Right cardiac atrium (tissue), 5 donors: Measurements from ENCODE around the gene FBXL16. TPM values are rescaled to one million over a fixed set of nuclear protein-coding genes. Genes with fewer than 3 reads are reported as not detected.

ENCODE experiments used
- ATAC-seq, 2 donors: fragments of 200-7000 bp; cut with Tn5 transposase; one replicate each; pipeline versions ENCODE4 v1.8.0 to v1.9.1; 2020; ENCODE audit warnings: moderate library complexity in 2 of 2, mild to moderate bottlenecking in 1 of 2
- DNase-seq, 3 donors: peaks; one replicate each; pipeline ENCODE4 v3.0.0-alpha.2; 2020
- H3K27ac ChIP-seq: one replicate; pipeline ENCODE4 v1.5.1; 2013; ENCODE audit warnings: mild to moderate bottlenecking, low read length, control low read depth, moderate library complexity
- H3K27me3 ChIP-seq: one replicate; pipeline ENCODE4 v1.6.1; 2013; ENCODE audit not compliant: control insufficient read depth, insufficient read depth
- H3K4me1 ChIP-seq: one replicate; pipeline ENCODE4 v1.6.1; 2013; ENCODE audit warnings: low read length; ENCODE audit not compliant: control insufficient read depth, insufficient read depth
- H3K4me3 ChIP-seq: one replicate; pipeline ENCODE4 v1.5.1; 2013; ENCODE audit warnings: low read length, control low read depth
- H3K9me3 ChIP-seq: one replicate; pipeline ENCODE4 v1.6.1; 2013; ENCODE audit warnings: low read length; ENCODE audit not compliant: control insufficient read depth
- WGBS: extraction: QIAGEN DNeasy Blood & Tissue Kit; methylation state at CpG from one replicate; pipeline ENCODE4 v1.1.7; 2013; 5-methylcytosine and 5-hydroxymethylcytosine counted together
- intact Hi-C, 4 donors: fragments of 100-400 bp; cut with DNase I; formaldehyde crosslinking; loops; one replicate each; pipeline versions ENCODE4 v1.11.0 to v1.14.0; 2022 to 2023
- polyA plus RNA-seq: library from polyadenylated mRNA; stranded (reverse); fragments of 200-250 nt; gene quantifications from one replicate; pipeline ENCODE4 v1.2.3, GENCODE V29; 2013
- total RNA-seq, 4 donors: library from RNA; stranded (reverse); fragmentation: NEBNext Ultra II Directional; extraction: Animal tissue kit (Norgen Biotek cat#: 25700); gene quantifications; one replicate each; pipeline ENCODE4 v1.2.1, GENCODE V29; 2021
- donor health status: healthy with polysubstance abuse.
- donor health status: DM: no; HTN: yes; CAD: no.
- donor health status: DM: no; HTN: no; CAD: no.
- donor health status: DM: no; HTN: yes; CAD: no; lungs with severe emphysema.
- donor health status: DM: yes; HTN: yes; CAD: no.

FBXL16 gene
- total and polyA plus RNA-seq, 5 donors: 0.19 to 0.38 (median 0.34) TPM

GRCh38 chr16:707062-707538 is 1.5 kb upstream of the FBXL16 start:
- Histone ChIP-seq H3K4me1 (no peaks in the 10 kb centered on the region), H3K9me3 (no peaks in the 10 kb centered on the region), H3K4me3 (no peak overlapping the region), H3K27ac (no peak overlapping the region), H3K27me3 (no peaks in the 10 kb centered on the region)
- no peak for ATAC-seq
- WGBS: 40% methylated on average over 14 of the region's 14 CpGs
- no peak for DNase-seq
- intact Hi-C loops: loop anchor here in 1 of 4 donors (5.0 kb wide), 1 partner anchor 345 kb away; no protein-coding TSS in a partner anchor

DNA sequence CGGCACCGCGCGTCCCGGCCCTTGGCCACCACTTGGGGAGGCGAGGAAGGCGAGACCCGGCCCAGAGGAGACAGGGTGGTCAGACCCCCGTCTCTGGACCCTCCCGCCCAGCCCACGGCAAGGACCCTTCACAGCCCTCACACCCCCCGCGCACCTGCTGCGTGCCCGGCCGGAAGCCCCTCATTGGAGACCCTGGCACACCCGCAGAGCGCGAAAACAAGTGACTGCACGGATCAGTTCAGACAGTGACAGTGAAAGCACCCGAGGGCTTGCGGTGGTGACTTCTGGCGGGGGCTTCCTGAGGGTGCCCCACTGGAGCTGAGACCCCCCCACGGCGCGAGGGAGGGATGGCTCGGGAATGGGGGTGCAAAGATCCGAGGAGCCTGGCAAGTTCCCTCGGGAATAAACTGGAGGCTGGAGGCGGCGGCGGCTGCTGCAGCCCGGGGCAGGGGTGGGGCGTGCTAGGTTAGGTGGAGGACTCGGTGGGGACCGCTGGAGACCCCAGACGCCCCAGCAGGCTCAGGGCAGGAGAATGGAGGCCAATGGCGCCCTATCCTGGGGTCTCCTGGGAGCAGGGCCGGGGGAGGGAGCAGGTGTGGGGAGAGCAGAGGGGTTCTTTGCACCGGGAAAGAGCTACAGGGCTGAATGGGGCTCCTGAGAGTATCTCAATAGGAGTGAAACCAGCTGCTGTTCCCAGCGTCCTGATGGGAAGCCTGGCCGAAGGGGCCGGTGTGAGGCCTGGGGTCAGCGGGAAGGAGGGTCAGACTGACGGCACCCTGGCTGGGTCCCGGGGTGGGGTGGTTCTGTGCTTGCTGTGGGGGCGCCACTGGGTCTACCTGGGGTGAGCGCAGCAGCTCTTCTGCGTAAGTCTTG is 824 bp upstream of the FBXL16 start:
- no peak for DNase-seq
- H3K27me3 ChIP-seq: no peaks in the 10 kb centered on the region
- intact Hi-C loops: loop anchor here in 1 of 4 donors (5.0 kb wide), 1 partner anchor 346 kb away; no protein-coding TSS in a partner anchor
- no peak for ATAC-seq
- no peak overlapping the region for H3K4me3 ChIP-seq
- no peak overlapping the region for H3K27ac ChIP-seq
- WGBS: 4% methylated on average over 49 of the region's 49 CpGs
- H3K9me3 ChIP-seq: no peaks in the 10 kb centered on the region
- H3K4me1 ChIP-seq: no peaks in the 10 kb centered on the region

DNA sequence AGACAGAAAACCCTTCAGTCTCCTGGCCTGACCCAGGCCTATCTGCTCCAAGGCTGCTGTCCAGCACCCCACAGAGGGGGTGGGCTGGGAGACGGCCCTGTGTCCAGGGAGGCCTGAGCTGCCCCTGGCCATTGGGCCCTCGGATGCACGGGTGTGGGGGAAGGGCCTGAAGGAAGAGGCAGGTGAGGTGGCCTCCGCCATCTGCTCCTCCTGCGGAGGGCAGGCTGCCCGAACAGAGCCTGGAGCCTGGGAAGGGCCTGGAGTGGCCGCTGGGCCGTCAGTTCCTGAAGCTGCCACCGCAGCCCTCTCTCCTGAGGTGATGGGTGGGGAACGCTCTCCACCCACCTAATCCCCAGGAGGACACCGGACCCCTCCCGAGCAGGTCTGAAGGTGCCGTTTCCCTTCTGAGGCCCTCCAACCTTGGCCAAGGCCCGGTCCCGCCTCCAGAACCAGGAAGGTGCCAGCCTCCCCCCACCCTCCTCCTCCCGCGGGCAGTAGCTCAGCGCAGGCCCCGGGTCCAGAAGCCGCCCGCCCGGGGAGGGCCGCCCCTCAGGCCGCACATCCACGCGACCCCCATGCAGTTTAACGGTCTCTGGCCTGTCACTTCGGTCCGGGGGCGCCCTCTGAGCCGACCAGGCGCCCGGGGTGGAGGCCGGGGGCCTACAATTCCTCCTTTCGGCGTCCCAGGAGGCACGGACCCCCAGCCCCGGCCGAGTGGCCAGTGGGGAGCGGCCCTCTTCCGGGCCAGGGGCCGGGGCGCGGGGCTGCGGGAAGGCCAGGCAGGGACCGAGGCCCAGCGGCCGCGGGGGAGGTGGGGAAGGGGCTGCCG is 835 bp downstream of the FBXL16 start:
- intact Hi-C loops: loop anchor here in 1 of 4 donors (5.0 kb wide), 1 partner anchor 348 kb away; no protein-coding TSS in a partner anchor
- no peak for DNase-seq
- Histone ChIP-seq H3K27me3 (no peaks in the 10 kb centered on the region), H3K9me3 (no peaks in the 10 kb centered on the region), H3K27ac (no peak overlapping the region), H3K4me3 (no peak overlapping the region), H3K4me1 (no peaks in the 10 kb centered on the region)
- ATAC-seq: no peak
- WGBS: 11% methylated on average over 50 of the region's 50 CpGs

DNA sequence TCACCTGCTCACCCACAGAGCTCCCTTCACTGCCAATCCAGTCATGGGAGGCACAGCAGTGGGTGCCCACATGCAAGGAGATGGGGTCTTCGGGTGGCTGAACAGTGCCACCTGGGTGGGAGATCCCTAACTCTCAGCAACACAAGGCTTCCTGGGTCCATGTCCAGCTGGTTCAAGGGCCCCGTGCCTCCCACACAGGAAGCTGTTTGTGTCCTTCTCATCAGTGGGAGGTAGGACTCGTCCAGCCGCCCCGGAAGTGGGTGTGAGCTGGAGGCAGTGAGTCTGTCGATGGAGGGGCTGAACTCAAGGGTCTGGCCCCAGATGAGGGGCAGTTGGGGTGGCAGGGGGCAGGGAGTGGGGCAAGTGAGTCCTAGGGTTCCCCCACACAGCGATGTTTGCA is 1.6 kb downstream of the FBXL16 start:
- no peak for DNase-seq
- Histone ChIP-seq H3K27me3 (no peaks in the 10 kb centered on the region), H3K9me3 (no peaks in the 10 kb centered on the region), H3K4me3 (no peak overlapping the region), H3K27ac (no peak overlapping the region), H3K4me1 (no peaks in the 10 kb centered on the region)
- WGBS: 62% methylated on average over 7 of the region's 7 CpGs
- intact Hi-C loops: no loop called here
- no peak for ATAC-seq

- 80% methylated on average over 12 of the region's 12 CpGs for WGBS
- ATAC-seq (no peak), DNase-seq (no peak)
- Histone ChIP-seq H3K27ac (no peak overlapping the region), H3K4me1 (no peaks in the 10 kb centered on the region), H3K4me3 (no peak overlapping the region), H3K9me3 (no peaks in the 10 kb centered on the region), H3K27me3 (no peaks in the 10 kb centered on the region)
- intact Hi-C loops: no loop called here
Observed at GRCh38 chr16:703406-703805, 2.2 kb downstream of the FBXL16 start.

- Histone ChIP-seq H3K27ac (no peak overlapping the region), H3K9me3 (no peaks in the 10 kb centered on the region), H3K4me1 (no peaks in the 10 kb centered on the region), H3K27me3 (no peaks in the 10 kb centered on the region), H3K4me3 (no peak overlapping the region)
- no peak for ATAC-seq
- intact Hi-C loops: no loop called here
- DNase-seq: no peak
- WGBS: 83% methylated on average over 19 of the region's 19 CpGs
Observed at GRCh38 chr16:702341-702740, 3.3 kb downstream of the FBXL16 start.

DNA sequence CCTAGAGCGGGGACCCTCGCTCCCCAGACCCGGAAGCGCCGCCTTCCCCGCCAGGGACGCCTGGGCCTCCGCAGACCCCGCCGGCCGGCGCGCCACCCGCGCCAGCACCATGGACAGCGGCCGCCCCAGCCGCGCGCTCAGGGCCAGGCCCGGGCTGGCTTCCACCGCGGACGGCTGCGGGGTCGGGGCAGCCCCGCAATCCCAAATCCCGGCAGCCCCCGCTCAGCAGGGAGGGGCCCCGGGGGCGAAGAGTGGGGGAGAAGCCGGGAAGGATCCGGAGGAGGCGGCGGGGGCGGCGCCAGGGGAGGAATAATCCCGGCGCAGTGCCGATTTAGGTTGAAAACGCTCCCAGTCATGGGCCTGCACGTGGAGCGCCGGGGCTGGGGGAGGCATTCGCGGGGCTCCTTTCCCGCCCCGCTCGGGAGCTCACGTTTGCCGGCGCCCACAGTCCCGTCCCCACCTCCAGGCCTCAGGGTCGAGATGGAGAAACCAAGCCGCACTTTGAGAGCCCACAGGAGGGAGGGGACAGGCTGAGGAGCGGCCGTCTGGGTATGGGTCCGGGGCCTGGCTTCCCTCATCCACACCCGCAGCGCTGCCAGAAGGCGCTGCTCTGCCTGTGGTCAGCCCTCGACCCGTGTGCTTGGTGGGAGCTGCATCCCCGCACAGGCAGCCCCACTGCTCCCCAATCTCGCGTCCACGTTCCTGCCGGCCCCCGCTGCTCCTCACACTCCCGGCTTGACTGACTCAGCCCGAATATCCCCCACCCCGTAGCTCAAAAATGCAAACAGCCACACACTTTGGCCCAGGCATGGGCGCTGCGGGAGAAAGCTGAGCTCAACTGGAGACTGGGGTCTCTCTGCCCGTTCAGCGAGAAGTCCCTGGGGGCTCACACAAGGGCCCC is 4.7 kb downstream of the FBXL16 start:
- DNase-seq (no peak), ATAC-seq (peak; percentile 44 to 68)
- 5% methylated on average over 76 of the region's 76 CpGs for WGBS
- intact Hi-C loops: no loop called here
- no peaks in the 10 kb centered on the region for H3K27me3 ChIP-seq
- H3K4me3 ChIP-seq: no peak overlapping the region
- no peaks in the 10 kb centered on the region for H3K9me3 ChIP-seq
- H3K27ac ChIP-seq: no peak overlapping the region
- H3K4me1 ChIP-seq: no peaks in the 10 kb centered on the region

DNA sequence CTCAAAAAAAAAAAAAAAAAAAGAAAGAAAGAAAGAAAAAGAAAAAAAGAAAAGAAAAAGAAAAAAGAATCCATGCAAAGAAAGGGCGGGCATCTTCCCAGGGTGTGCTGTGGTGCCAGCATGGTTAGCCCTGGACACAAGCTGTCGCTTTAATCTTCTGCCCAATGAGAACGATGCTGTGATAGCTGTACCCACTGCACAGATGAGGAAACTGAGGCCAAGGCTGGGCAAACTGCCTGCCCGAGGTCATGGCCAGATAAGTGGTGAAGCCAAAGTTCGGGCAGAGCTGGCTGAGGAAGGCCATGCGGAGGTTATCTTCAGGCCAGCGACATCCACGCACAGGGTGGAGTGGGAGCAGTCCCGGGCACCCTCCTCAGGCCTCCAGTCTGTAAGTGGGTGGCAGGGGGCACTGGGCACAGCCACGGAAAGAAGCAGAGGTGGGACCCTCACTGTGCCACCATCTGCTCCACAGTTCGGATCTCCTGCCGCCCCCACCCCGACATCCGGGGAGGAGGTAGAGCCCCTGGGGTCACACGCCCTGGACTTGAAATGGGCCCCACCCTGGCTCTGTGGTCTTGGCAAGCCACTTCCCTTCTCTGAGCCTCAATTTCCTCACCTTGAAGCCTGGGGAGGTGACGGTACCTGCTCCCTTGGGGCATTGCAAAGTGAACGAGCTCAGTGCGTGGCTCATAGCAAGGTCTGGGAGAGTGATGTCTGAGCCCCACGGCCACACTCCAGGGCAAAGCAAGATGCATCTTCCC is 6.5 kb downstream of the FBXL16 start:
- WGBS: 71% methylated on average over 19 of the region's 19 CpGs
- intact Hi-C loops: no loop called here
- Histone ChIP-seq H3K4me3 (no peak overlapping the region), H3K9me3 (no peaks in the 10 kb centered on the region), H3K27ac (no peak overlapping the region), H3K27me3 (no peaks in the 10 kb centered on the region), H3K4me1 (peaks cover 6% of the 10 kb centered on the region)
- DNase-seq: no peak
- ATAC-seq: no peak

DNA sequence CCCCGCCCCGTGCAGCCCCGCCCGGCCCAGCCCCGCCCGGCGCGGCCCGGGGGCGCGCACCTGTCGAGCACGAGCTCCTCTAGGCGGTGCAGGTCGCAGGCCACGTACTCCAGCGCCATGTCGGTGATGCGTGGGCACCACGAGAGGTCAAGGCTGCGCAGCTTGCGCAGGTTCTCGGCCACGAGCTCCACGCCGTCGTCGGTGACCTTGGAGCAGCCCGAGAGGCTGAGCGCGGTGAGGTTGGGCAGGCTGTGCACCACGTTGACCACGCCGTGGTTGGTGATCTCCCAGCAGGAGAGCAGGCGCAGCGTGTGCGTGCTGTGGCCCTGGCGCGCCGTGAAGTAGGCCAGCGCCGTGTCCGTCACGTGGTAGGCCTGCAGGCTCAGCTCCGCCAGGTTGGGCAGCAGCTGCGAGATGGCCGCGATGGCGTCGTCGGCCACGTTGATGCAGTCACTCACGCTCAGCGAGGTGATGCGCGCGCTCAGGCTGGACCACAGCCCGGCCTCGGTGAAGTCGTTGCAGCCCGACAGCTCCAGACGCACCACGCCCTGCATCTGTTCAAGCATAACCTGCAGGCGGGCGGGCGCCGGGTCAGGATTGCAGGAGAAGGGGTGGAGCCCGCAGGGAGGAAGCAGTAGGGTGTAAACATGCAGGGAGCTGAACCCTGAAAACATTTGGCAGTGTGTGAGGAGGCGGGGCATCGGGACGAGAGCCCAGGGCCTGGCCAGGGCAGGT is 10.1 kb downstream of the FBXL16 start:
- ATAC-seq: peak in 1 of 2 donors; percentile 10

More for the DNA sequence above, 10.1 kb downstream of the FBXL16 start:
- WGBS: 2% methylated on average over 71 of the region's 71 CpGs
- Histone ChIP-seq H3K27ac (no peak overlapping the region), H3K4me1 (peaks cover 6% of the 10 kb centered on the region), H3K9me3 (no peaks in the 10 kb centered on the region), H3K27me3 (no peaks in the 10 kb centered on the region), H3K4me3 (peak overlapping the region; percentile 8)
- DNase-seq: no peak
- intact Hi-C loops: no loop called here
